ENCODE results near the gene ABCG1.
"Not testable (repeated sequence)": the region's sequence is repeated elsewhere in the genome, so short reads cannot be mapped to it uniquely, and the experiment has no call there.

Gene ABCG1

DNA sequence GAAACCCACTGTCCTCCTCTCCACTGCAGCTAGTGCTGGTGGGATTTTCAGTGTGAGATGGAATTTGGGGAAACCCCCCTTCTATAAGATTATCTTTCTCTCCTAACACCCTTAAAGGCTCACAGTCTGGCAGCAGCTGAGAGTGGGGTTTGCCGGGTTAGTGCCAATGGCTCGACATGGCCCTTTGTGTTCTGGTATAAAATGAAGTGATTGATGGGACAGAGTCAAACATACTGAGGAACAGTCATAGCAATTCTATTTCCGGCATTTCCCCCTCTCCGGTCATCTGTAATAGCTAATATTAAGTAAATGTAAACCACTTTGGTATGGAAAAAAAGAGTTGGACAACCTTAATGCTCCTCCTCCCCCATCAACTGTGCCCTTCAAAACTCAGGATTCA is 58.7 kb downstream of the ABCG1 start:
- no peak for DNase-seq

DNA sequence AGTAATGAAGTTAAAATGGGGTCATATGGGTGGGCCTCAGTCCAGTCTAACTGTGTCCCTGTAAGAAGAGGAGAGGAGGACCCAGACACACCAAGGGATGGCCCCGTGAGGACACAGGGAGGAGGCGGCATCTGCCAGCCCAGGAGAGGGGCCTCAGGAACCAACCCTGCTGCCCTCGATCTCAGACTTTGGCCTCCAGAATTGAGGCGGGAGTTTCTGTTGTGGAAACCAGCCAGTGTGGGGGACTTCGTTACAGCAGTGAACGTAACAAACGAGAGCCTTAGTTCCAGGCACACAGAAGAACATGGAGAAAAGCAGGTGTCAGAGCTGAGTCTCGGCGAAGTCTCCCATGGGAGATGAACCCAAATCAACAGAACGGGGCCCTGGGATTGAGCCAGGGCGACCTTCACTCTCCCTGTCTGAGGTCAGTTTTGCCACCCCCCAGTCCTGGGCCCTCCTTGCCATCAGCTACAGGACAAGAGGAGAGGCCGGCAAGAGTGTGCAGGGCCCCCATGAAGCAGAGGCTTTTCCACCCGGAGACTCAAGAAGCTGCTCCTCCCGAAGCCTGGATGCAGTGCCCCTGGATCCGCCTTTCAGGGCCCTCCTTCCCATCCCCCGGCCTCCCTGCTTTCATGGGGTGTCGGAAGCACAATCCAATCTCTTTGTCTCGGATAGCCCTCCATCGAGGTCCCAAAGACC is 59.7 kb downstream of the ABCG1 start:
- DNase-seq: no peak

DNA sequence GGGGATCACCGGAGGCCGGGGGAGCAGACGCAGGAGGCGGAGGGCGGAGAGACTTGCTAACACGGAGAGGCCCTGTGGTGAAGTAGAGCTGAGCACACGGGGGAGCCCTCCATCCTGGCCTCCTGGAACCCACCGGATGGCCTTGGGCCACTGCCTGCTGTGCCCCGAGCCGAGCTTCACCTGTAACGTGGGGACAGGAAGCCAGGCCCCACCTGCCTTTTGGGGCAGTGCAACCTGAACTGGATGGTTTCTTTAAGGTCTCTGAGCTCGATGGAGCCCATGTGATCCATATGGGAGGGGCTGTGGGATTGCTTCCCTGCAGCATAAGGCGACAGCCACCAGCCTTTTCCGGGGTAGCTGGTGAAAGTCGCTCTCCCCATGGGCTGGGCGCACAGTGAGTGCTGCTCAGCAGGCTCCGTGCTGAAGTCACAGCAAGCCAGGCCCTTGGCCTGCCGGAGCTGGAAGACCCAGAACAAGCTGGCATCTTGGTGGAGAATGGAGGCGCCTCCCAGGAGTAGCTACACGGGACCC is 60.5 kb downstream of the ABCG1 start:
- DNase-seq: no peak

DNA sequence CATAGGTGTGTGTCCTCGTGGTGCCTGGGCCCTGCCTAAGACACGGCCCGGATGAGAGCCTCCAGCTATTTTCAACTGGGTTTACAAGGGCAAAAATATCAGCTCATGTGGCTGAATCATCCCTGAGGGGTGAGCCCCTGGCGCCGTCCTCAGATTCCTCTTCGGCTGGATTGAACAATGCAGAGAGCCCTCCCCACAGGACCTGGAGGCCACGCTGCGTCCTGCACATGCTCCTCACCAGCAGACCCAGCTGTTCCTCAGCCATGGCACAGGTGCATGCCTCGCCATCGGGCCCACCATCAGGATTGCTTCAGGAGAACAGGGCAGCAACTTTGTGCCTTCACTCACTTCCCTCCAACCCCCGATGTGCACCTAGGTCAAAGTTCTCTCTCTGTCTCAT is 60.9 kb downstream of the ABCG1 start:
- no peak for DNase-seq

DNA sequence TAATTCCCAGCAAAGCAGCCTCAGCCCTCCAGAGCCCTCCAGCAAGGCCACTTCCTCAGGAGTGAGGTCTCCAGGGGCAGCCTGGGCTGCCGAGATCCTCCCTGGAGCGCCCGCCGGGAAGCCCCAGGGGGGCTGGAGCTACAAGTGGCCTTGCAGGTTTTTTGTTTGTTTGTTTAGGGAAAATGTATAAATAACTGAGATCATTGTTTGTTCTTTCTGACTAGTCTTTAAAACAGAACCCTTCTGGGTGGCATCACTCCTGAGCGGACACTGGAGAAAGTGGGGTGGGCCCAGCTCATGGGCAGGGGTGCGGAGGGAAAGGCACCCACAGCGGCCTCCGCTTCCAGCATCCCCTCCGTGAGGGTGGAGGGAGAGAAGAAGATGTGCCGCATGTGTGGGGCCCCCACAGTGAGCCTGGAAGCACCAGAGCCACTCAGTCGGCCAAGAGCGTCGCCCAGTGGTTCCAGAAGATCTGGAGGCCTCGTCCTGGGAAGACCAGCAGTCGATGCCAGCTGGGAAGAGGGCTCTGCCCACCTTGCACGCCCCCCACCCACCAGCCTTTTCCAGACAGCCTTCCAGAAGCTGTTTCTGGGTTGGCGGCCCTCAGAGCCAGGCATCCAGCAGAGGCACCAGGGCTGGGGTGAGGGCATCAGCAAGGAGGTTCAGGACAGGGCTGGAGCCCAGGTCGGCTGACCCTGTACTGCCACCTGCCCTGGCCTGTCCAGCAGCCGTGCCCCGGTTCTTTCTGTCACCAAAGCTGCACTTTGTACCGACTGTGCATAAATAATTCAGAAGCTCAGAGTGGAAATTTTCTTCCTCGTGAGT is 61.6 kb downstream of the ABCG1 start:
- DNase-seq: no peak

DNA sequence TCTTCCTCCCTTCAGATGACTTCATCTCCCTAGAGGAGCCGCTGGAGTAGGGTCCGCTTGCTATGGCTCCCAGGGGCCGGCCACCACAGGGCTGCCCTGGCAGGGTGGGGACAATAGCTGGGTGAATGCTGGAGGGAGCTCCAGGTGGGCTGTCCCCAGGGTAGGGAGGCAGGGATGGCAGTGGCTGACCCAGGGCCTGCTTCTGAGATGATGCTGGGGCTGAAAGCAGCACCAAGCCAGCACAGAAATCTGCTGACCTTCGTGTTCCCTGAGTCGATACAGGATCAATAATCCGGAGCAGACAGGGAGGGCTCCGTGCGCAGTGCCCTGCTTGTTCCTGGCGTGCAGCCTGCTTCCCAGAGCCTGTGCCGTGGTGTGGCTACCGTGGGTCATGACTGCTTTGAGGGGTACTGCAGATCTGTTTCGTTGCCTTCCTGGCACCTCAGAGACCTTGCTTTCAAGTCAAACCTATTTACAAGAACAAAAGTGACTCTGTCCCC is 62.3 kb downstream of the ABCG1 start:
- no peak for DNase-seq

DNA sequence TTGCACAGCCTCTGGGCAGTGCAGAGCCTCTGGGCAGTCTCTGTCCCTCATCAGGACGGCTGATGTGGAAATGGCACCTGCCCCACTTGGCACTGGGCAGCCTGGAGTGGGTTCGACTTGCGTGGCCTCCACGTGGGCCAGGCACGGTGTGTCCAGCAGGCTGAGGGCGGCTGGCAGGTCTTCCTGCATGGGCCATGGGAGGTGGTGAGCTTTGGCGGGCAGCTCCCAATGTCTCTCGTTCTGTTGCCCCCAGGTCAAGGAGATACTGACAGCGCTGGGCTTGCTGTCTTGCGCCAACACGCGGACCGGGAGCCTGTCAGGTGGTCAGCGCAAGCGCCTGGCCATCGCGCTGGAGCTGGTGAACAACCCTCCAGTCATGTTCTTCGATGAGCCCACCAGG is 63.1 kb downstream of the ABCG1 start:
- DNase-seq: no peak

DNA sequence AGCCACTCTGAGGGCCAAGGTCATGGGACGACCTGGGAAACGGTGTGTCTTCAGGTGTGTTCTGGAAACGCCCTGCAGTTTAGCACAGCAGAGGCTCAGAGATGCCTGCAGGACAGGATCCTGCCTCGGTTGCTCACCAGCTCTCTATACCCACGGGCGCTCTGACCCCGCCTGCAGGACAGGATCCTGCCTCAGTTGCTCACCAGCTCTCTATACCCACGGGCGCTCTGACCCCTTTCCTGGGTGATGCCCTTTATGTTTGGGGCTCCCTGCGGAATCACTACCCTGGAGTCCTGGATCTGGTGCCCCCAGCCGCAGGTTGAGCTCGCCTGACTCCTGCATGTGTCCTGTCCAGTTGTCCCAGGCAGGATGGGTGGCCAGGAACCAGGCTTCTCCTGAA is 63.8 kb downstream of the ABCG1 start:
- DNase-seq: no peak

DNA sequence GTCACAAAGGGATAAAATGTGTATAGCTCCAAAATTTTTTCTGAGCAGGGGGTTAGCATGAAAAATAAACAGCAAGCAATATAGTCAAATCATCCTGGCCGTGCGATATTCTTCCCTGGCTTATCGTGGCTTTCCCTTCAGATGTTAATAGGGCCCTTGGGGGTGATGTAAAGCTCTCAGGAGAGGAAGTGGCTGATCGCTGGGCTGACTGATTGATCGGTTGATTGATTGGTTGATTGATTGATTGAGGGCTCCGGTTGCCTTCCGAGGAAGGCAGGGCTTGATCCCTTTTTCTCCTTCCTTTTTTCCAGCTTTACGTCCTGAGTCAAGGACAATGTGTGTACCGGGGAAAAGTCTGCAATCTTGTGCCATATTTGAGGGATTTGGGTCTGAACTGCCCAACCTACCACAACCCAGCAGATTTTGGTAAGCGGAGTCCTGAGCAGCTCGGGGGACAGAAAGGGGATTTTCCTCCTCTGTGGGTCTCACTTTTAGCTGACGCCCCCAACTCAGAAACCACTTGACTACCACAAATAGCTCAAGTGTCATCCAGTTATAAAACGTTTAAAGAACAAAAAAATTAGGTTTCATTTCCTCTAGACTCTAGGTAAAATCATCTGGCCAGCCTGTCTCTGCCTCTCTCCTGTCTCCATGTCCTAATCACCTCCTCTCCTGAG is 66.8 kb downstream of the ABCG1 start:
- no peak for DNase-seq

DNA sequence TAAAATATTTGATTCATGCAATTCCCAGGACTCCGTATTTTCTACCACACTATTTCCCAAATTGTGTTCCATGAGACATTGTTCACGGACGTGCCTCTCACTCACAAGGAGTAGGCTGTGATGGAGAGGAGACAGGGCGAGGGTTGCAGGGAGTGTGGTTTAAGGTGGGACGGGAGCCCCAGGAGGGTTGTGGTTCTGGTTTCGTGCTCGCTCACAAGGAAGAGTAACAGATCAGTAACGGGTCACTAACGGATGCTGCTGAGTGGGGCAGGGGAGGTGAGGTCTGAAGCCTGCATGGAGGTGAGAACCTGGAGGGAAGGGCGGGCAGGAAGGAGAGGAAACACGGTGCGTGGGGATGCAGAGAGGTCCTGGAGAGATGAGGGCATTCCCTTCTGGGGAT is 67.5 kb downstream of the ABCG1 start:
- no peak for DNase-seq

DNA sequence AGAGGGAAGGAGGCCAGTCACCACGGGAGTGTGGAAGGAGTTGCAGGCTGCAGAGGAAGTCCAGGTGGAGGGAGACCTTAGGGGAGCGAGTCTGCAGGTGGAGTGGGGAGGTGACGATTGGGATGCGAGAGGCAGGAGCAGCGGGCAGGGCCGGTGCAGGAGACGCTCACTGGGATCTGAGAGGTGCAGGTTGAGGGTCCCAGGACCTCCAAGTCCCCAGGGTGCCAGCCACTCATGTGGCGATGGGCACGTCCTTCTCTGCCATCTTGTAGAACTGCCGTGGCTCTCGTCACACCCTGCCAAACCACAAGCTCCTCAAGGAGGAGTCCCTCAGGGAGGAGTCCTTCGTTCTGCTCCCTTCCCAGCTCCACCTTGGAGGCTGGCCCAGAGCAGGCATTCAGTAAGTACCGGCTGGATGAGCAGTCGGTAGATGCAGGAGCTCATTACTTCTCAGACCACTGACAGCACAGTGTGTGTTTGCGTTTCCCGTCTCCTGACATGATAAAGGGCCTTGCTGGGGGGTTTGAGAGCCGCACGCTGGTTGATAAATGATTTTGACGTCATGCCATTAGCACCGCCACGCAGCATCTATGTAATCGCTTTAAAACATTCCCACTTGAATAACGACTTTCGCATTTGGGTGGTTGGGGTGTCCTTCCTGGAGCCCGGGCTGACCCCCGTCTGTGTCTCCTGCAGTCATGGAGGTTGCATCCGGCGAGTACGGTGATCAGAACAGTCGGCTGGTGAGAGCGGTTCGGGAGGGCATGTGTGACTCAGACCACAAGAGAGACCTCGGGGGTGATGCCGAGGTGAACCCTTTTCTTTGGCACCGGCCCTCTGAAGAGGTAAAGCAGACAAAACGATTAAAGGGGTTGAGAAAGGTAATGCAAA is 68.5 kb downstream of the ABCG1 start:
- no peak for DNase-seq

DNA sequence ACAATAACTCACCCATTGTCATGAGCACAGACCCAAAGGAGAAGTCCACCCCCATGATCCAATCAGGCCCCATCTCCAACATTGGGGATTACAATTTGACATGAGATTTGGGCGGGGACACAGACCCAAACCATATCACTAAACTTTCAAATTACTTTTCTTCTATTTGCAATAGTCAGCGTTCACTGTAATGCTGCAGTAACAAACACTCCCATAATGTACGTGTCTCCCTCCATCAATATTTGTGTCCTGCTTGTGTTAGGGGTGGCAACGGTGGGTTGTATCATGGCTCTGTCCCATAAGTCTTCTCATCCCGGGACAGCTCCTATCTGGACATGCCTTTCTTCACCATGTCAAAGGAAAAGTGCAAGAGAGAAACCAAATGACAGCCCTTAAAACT is 70.0 kb downstream of the ABCG1 start:
- no peak for DNase-seq

DNA sequence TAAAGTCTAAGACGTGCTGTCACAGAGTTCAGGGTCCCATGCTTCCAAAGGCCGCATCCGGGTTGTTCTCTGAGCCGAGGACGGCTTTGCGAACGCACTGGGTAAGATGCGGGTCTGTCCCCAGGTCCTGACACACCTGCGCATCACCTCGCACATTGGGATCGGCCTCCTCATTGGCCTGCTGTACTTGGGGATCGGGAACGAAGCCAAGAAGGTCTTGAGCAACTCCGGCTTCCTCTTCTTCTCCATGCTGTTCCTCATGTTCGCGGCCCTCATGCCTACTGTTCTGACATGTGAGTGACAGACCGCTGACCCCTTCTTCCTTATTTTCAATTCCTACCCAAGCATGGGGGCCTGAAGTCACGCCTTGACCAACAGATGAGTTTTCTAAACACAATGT is 71.0 kb downstream of the ABCG1 start:
- DNase-seq: no peak

DNA sequence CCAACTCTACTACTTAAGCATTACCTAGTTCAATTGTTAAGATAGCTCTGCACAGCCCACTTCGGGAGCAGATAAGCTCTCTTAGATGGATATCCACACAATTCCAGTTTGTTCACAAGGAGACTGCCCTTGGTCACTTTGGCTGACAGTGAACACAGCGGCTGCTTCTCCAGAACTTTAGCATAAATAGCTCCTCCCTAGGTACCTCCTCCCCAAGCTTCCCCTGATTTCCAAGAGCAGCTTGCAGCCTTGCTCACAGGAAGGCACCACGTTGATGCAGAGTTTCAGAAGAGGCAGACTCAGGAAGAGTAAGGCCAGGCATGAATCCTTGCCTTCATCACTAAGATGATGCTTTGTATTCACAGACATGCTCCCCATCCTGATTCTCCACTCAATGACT is 71.6 kb downstream of the ABCG1 start:
- no peak for DNase-seq

DNA sequence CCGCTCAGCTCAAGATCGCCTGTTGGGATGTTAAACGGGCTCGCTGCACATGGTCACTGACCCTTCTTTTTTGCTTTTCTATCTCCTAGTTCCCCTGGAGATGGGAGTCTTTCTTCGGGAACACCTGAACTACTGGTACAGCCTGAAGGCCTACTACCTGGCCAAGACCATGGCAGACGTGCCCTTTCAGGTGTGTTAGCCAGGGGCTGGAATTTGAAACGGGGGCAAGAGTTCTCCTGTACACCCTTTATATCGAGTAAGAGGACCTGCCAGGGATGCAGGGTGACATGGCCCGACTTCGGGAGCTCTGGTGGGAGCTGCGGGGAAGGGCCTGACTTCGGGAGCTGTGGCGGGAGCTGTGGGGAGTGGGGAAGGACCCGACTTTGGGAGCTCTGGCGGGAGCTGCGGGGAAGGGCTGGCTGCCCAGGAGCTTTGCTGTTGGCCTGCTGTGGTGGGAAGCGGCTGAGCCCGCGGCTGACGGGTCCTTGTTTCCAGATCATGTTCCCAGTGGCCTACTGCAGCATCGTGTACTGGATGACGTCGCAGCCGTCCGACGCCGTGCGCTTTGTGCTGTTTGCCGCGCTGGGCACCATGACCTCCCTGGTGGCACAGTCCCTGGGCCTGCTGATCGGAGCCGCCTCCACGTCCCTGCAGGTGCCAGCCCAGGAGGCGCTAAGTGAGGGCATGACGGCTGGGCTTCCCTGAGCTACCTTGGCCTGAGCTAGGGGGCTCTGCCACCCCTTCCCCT is 72.2 kb downstream of the ABCG1 start:
- no peak for DNase-seq

DNA sequence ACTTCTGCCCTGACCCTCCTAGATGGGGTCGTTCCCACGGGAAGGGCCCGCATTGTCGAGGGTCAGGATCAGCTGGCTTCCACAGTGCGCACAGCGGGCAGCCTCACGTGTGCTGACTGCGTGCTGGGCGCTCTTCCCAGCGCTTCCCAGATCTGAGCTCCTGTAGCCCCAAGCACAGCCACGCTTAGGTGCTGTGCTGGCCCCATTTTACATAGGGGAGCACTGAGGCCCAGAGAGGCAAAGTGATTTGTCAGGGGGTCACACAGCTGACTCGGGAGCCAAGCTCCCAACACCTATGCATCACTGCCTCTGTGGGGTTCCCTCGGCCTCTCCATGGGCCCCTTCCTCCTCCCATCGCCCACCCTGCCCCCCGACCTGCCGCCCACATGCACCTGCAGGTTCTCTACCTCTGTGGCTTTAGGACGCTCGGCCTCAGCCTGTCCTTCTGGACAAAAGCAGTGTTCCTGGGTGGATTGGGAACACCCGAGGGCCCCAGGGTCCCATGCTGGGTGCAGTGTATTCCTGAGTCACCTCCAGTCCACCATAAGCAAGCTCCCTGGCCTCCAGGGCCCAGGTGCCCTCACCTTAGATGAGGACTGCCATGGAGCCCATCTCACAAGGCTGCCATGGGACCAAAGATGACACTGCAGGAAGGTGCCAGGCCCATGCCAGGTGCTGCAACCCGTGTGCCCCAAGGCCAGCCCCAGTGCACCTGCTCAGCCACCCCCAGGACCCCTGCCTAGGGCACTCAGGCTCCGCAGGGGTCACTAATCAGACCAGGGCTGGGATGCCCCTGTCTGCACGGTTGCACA is 73.0 kb downstream of the ABCG1 start:
- no peak for DNase-seq

DNA sequence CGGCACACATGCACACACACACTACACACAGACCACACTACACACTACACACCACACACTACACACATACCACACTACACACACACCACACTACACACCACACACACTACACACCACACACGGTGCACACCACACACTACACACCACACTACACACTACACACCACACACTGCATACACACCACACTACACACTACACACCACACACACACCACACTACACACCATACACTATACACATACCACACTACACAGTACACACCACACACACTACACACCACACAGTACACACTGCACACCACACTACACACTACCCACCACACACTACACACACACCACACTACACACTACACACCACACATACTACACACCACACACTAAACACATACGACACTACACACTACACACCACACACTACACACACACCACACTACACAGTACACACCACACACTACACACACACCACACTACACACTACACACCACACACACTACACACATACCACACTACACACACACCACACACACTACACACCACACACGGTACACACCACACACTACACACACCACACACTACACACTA is 73.7 kb downstream of the ABCG1 start:
- not testable (repeated sequence) for DNase-seq

DNA sequence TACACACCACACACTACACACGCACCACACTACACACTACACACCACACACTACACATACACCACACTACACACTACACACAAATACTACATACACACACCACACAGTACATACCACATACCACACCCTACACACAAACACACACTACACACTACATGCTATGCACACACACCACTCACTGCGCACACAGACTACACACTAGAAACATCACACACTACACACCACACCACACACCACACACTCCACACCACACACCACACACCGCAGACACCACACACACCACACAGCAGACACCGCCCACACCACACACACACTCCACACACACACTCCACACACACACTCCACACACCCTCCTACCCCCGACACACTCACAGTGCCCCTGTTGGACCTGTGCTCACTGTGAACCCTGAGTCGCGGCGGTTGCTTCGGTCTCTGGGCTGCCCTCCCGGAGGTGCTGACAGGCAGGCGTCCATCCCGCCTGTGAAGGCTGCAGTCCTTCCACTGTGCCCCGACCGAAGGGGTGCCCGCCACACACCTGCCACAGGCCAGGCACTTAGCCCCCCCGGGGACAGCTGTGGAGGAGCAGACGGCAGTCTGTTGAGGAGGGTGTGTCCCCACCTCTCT is 74.8 kb downstream of the ABCG1 start:
- DNase-seq: no peak

DNA sequence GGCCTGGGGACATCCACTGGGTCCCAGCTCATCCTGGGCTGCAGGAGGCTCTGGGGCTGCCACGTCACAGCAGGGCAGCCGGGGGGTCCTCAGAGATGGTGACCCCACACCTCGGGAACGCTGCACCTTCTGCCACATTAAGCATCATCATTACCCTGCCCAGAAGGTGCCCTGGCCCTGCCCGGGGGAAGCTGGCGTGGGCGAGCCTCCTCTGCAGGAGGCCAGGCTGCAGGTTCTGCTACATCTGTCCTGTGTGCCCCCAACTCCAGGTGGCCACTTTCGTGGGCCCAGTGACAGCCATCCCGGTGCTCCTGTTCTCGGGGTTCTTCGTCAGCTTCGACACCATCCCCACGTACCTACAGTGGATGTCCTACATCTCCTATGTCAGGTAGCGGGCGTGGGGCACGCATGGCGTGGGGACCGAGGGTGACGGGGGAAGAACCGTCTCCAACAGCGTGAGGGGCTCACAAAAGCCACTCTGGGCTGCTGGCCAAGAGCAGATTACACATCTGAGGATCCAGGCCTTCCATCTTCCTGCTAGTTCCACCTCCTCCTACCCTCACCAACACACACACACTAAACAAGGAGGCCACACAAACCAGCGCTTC is 75.4 kb downstream of the ABCG1 start:
- no peak for DNase-seq

DNA sequence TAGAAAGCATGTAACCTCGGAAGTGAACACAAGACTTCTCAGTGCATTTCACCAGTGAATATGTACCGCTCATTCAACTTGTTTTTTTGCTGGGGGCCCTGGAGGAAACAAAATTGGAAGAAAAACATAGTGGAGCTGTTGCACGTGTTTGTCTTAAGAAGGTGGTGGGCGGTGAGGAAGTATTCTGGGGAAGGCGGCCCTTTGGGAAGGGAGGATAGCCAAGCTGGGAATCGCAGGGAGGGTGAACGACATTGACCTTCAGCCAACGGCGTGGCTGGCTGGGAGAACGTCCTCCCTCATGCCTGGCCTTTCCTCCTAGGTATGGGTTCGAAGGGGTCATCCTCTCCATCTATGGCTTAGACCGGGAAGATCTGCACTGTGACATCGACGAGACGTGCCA is 76.9 kb downstream of the ABCG1 start:
- no peak for DNase-seq
